ENCODE measurements around the gene RBBP9.

GRCh38 chr20:18506744-18507143, 9.7 kb upstream of the RBBP9 start:
- TF ChIP-seq, protein P1, sequence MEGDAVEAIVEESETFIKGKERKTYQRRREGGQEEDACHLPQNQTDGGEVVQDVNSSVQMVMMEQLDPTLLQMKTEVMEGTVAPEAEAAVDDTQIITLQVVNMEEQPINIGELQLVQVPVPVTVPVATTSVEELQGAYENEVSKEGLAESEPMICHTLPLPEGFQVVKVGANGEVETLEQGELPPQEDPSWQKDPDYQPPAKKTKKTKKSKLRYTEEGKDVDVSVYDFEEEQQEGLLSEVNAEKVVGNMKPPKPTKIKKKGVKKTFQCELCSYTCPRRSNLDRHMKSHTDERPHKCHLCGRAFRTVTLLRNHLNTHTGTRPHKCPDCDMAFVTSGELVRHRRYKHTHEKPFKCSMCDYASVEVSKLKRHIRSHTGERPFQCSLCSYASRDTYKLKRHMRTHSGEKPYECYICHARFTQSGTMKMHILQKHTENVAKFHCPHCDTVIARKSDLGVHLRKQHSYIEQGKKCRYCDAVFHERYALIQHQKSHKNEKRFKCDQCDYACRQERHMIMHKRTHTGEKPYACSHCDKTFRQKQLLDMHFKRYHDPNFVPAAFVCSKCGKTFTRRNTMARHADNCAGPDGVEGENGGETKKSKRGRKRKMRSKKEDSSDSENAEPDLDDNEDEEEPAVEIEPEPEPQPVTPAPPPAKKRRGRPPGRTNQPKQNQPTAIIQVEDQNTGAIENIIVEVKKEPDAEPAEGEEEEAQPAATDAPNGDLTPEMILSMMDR (IDR thresholded peaks at IDR 0.05 in 8 of 11, conservative IDR thresholded peaks at IDR 0.05 in 3 of 11) = no peak
- TF ChIP-seq POLR2AphosphoS5 (IDR thresholded peaks at IDR 0.05) (no peak), POLR2A (IDR thresholded peaks at IDR 0.05) (no peak)
